Erythroblast (primary cell): Measurements from ENCODE around the gene TSPAN32.

ENCODE experiments used
- DNase-seq, 2 experiments: peaks; one replicate each; lab custom pipeline; 2025; lab: John Stamatoyannopoulos, UW
- GATA1 ChIP-seq: IDR thresholded peaks from 2 replicates; pipeline ENCODE4 v1.6.1; 2011; ENCODE audit warnings: low read depth, mild to moderate bottlenecking, control low read depth, low read length, moderate library complexity
- POLR2A ChIP-seq: IDR thresholded peaks from 2 replicates; pipeline ENCODE4 v1.6.1; 2011; ENCODE audit warnings: mild to moderate bottlenecking, low read length

Gene TSPAN32

DNA sequence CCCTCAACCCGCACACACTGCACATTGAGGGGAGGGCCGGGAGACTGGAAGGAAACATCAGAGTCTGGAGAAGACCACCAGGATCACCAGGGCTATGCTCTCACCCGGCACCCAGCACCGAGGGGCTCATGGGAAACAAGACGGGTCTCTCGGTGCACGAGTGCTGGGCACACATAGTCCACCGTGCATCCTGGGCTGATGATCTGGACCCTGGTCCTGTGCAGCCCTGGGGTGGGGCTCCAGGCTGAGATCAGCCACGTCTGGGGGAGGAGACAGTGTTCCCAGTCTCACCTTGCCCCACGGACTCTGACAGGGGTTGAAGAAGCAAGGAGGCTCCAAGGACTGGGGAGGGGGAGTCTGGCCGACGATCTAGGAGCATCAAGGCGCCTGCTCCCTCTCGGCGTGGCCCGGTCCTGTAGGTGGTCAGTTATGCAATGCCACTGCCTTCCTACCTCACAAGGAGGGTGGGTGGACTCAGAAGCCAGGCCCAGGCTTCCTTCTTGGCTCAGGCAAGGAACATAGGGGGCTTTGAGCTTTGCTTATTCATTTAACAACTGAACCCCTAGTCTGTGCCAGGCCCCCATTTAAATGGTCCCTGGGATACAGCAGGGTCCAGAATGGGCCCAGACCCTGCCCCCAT, 63.9 kb downstream of the TSPAN32 start:
- no peak for DNase-seq
- no peak for TF ChIP-seq GATA1
- no peak for TF ChIP-seq POLR2A

DNA sequence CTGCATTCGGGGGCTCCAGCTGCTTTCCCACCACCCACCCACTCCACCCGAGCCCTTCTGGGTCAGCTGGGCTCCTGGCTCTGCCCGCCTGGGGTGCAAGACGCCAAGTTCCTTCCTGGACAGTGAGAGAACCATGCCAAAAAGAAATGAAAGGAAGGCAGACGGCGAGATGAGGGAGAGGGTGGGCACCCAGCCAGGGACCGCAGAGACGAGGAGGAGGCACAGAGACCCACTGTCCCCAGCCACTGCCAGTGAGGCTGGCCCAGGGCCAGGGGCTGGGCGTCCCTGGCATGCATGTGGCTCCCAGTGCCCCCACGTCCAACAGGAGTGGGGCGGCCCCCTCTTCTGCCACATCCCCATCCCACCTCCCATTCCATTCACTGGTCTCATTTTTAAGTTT, 64.5 kb downstream of the TSPAN32 start:
- DNase-seq, result no peak
- TF ChIP-seq POLR2A, result no peak
- TF ChIP-seq GATA1, result no peak

- no peak for DNase-seq
- TF ChIP-seq POLR2A (no peak), GATA1 (no peak)
Measured at GRCh38 chr11:2366733-2367132, 64.9 kb downstream of the TSPAN32 start.

GRCh38 chr11:2367266-2368160, 65.7 kb downstream of the TSPAN32 start:
- TF ChIP-seq GATA1 (no peak), POLR2A (no peak)
- DNase-seq, result no peak
